Hematopoietic multipotent progenitor cell treated with erythropoietin and hydrocortisone succinate and interleukin-3 and kit ligand, for 6 days (in vitro differentiated cells): ENCODE data around the gene HSPA4.
"Not testable (repeated sequence)": the region's sequence is repeated elsewhere in the genome, so short reads cannot be mapped to it uniquely, and the experiment has no call there.

ENCODE experiments used
- DNase-seq: peaks from one replicate; pipeline ENCODE4 v3.0.0-alpha.2; 2015

HSPA4 gene

GRCh38 chr5:133051061-133051541, 712 bp upstream of the HSPA4 start:
- no peak for DNase-seq

GRCh38 chr5:133052317-133053175, 733 bp downstream of the HSPA4 start:
- DNase-seq = peak; percentile 85

- no peak for DNase-seq
These were observed 1.6 kb downstream of the HSPA4 start for GRCh38 chr5:133053448-133053847.

GRCh38 chr5:133054697-133055471, 3.1 kb downstream of the HSPA4 start:
- no peak for DNase-seq

DNA sequence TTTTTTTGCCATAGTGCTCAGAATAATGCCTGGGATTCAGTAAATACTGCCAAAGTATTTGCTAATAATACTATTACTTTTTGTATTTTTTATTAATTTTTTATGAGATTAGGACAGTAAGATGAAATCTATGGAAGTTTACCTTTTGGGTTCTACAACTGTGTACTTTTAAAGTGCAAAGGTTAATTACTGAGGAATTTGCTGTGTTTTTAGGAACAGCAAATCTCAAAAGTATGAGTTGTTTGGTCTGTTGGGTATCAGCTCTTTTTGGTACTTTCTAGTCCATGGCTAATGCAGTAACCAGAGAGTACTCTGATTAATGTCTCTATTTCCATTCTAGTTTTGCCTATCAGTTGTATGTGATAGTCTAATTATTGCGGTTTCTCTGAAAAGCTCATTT, 5.1 kb downstream of the HSPA4 start:
- no peak for DNase-seq

- DNase-seq = no peak
These were observed 7.8 kb downstream of the HSPA4 start for GRCh38 chr5:133059621-133060020.

GRCh38 chr5:133062276-133062675, 10.5 kb downstream of the HSPA4 start:
- DNase-seq = peak; percentile 60

DNA sequence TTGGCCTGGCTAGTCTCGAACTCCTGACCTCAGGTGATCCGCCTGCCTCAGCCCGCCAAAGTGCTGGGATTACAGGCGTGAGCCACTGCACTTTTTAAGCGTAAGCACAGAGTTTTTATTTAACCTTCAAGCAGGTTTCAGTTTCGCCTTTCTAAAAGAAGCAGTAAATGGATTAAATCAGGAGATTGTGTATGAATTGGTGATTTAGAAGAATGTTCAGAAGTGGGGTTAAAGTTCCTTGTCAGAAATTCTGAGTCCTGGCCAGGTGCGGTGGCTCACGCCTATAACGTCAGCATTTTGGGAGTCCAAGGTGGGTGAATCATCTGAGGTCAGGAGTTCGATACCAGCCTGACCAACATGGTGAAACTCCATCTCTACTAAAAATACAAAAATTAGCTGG, 12.2 kb downstream of the HSPA4 start:
- DNase-seq = no peak

- DNase-seq = no peak
These were observed 13.7 kb downstream of the HSPA4 start for GRCh38 chr5:133065471-133065870.

GRCh38 chr5:133066045-133066444, 14.2 kb downstream of the HSPA4 start:
- DNase-seq = no peak

- no peak for DNase-seq
These were observed 20.2 kb downstream of the HSPA4 start for GRCh38 chr5:133072021-133072420.

DNA sequence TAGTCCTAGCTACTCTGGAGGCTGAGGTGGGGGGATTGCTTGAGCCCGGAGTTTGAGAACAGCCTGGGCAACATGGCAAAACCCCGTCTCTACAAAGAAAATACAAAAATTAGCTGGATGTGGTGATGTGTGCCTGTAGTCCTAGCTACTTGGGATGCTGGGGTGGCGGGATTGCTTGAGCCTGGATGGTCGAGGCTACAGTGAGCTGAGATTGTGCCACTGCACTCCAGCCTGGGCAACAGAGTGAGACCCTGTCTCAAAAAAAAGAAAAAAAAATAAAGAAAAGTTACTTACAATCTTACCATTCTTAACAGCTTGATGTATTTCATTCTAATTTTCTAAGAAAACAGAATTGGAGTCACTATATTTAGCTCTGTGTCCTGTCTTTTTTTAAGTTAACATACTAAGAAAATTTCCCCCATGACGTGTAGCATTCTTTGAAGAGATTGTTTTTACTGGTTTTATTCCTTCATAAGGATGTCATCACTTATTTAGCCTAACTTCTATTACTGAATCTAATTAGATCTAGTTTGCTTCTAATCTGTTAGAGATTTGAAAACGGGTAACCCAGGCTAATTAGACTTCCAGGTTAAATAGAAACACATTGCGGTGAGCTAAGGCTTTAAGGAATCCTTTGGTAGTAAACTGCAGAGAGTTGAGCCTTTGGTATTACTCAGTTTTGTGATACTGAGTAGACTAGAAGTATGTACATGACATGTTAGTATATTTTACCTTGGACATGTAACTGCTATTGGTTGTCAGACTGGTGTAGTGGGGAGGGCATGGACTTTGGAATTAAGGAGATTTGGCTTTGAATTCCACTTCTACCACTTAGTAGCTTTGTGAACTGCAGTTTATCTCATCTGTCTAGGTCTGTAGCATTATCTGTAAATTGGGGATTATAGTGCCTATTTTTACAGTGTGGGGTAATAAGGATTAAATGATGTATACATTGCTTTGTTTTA, 24.0 kb downstream of the HSPA4 start:
- DNase-seq = no peak

DNA sequence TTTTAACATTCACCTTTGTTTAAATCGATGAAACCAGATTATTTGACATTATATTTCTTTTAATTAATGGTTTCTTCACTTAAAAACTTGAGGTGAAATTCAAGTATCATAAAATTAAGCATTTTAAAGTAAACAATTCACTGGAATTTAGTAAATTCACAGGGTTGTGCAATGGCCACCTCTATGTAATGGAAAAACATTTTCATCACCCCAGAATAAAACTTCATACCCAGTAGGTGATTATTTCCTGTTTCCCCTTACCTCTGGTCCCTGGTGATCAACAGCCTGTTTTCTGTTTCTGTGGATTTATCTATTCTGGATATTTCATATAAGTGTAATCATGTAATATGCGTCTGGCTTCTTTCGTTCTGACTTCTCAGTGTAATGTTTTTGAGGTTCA, 27.2 kb downstream of the HSPA4 start:
- no peak for DNase-seq

DNA sequence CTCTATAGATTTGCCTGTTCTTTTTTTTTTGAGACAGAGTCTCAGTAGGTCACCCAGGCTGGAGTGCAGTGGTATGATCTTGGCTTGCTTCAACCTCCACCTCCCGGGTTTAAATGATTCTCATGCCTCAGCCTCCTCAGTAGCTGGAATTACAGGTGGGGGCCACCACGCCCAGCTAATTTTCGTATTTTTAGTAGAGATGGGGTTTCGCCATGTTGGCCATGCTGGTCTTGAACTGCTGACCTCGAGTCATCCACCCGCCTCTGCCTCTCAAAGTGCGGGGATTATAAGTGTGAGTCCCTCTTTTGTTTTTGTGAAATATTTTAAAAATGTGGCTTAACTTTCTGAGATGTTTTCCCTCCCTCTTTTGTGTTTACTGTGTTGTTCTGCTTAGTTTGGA, 29.2 kb downstream of the HSPA4 start:
- no peak for DNase-seq

DNA sequence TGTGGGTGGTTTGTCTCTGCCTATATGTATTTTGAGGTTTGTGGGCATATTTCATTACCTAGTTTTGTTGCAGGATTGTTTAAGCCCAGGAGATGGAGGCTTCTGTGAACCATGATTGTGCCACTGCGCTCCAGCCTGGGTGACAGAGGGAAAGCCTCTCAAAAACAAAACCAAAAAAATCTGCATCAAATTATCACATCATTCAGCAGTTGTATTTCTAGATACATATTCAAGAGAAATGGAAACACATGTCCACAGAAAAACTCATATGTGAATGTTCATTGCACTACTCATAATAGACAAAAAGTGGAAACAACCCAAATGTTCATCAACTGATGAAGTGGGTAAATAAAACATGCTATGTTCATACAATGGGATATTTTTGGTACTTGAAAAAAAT, 29.9 kb downstream of the HSPA4 start:
- DNase-seq = no peak

DNA sequence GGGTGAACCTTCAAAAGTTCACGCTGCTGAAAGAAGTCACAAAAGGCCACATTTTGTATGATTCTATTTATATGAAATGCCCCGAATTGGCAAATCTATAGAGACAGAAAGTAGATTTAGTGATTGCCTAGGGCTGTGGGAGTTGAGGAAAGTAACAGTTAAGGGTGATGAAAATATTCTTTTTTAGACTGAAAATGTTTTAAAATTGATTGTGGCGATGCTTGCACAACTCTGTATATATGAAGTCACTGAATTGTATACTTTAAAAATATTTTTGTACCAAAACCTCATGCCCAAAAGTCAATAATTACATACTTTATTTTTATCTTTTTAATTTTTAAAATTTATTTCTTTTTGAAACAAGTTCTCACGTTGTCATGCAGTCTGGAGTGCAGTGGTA, 30.3 kb downstream of the HSPA4 start:
- DNase-seq = no peak

GRCh38 chr5:133083901-133084300, 32.1 kb downstream of the HSPA4 start:
- no peak for DNase-seq

DNA sequence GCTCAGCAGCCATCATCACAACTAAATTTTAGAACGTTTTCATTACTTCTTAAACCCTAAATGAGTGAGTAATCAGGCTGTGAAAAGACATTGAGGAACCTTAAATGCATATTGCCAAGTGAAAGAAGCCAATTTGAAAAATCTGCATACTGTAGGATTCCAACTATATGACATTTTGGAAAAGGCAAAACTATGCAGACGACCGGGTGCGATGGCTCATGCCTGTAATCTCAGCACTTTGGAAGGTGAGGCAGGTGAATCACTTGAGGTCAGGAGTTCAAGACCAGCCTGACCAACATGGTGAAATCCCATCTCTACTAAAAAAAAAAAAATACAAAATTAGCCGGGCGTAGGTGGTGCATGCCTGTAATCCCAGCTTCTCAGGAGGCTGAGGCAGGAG, 33.4 kb downstream of the HSPA4 start:
- not testable (repeated sequence) for DNase-seq

DNA sequence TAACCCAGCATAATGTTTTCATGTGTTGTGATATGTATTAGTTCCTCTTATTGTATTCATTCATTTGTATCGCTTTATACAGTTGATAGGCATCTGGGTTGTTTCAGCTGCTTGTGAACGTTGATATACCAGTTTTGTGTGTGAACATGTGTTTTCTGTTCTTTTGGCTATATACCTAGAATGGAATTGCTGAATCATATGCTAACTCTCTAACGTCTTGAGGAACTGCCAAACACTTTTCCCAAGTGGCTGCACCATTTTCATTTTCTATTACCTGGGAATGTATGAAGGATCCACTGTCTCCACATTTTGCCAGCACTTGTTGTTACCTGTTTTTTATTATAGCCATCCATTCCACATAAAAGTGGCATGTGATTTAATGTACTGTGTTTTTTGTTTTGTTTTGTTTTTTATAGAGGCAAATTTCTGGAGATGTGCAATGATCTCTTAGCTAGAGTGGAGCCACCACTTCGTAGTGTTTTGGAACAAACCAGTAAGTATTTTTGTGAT, 34.6 kb downstream of the HSPA4 start:
- DNase-seq = no peak

DNA sequence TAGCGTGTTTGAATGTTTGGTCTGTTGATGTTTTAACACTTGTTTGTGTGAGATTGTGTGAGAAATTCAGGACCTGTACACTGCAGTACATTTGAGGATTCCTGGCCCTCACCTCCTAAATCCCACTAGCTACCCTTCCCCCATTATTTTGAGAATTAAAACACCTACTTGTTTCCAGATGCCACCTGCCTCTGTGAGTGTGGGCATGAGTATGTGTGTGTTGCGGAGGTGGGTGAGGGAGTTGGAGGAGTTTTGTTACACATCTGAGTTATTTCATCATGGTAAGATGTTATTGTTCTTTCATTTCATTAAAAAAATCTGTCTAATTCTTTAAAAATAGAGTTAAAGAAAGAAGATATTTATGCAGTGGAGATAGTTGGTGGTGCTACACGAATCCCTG, 36.3 kb downstream of the HSPA4 start:
- no peak for DNase-seq

DNA sequence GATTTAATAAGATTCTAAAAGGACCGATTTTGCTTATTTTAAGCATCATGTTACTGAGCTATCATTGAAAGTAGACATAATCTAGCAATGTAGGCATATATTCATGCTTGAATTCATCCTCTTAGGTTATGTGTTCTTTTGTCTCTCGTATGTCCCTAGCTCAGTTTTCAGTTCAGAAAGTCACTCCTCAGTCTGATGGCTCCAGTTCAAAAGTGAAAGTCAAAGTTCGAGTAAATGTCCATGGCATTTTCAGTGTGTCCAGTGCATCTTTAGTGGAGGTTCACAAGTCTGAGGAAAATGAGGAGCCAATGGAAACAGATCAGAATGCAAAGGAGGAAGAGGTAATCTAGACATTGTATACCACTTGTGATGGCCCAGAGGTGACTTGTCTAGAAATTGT, 39.2 kb downstream of the HSPA4 start:
- DNase-seq = no peak

- DNase-seq = no peak
These were observed 54.5 kb downstream of the HSPA4 start for GRCh38 chr5:133106343-133106742.
